DND-41 (cell line): ENCODE results near the gene NXPH4.

Experiments used
- CTCF ChIP-seq: IDR thresholded peaks from 2 replicates; pipeline ENCODE4 v1.5.1; 2012; ENCODE audit warnings: borderline replicate concordance, low read length, moderate library complexity, mild to moderate bottlenecking; ENCODE audit not compliant: poor library complexity, severe bottlenecking; ENCODE audit errors: extremely low read depth
- EZH2 ChIP-seq: IDR thresholded peaks from 3 replicates; pipeline ENCODE4 v1.6.1; 2012; ENCODE audit warnings: borderline replicate concordance, low read depth, mild to moderate bottlenecking, moderate library complexity, low read length, inconsistent platforms; ENCODE audit not compliant: severe bottlenecking

GRCh38 chr12:57242691-57243454 lies 26.3 kb downstream of the NXPH4 start:
- TF ChIP-seq CTCF (peak; percentile 88), EZH2 (no peak)
